AG04449 (cell line): Measurements from ENCODE around the gene OSBP2.

Experiments used
- CTCF ChIA-PET: fragments of 350-600 bp; formaldehyde crosslinking; extraction: SDS; loops from one replicate; lab custom pipeline; 2021; ENCODE audit warnings: antibody characterized with exemption; lab: Yijun Ruan, JAX
- POLR2A ChIA-PET: fragments of 400-600, 350-600 bp; formaldehyde crosslinking; extraction: SDS; loops from one replicate; lab custom pipeline; 2020; ENCODE audit warnings: antibody characterized with exemption, inconsistent platforms; lab: Yijun Ruan, JAX
- DNase-seq: peaks from one replicate; pipeline ENCODE4 v3.0.0-alpha.2; 2010; ENCODE audit warnings: low read depth, low spot score
- H3K4me3 ChIP-seq: 2 replicates; pipeline ENCODE4 v1.5.1; 2011; ENCODE audit warnings: low read depth, mild to moderate bottlenecking, control low read depth, low read length
- CTCF ChIP-seq: IDR thresholded peaks from one replicate; pipeline ENCODE4 v1.5.1; 2011; ENCODE audit warnings: mild to moderate bottlenecking, moderate library complexity, low read length, control low read depth, inconsistent platforms; ENCODE audit not compliant: insufficient read depth; ENCODE audit errors: missing control alignments

Gene OSBP2

DNA sequence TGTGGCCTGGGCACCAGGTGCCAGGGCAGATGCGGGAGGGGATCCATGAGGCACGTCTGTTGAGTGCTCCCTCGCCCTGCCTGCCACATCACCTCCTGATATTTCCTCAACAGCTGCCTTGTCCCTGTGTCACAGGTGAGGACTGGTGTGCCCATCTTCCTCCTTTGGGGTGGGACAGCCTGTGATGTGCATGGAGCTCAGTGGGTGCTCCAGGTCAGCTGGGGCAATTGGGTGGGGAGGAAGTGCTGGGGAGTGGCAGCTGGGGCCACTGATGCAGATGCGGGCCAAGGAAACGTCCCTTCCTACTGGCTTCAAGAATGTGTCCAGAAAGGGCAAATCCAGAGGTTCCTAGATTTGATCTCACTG, 190.3 kb downstream of the OSBP2 start:
- no peak for DNase-seq
- CTCF ChIA-PET, result interaction anchor here (1.0 to 1.6 kb wide), 3 partner anchors 9 to 36 kb away, joined by 3 to 5 read pairs (median 4); no protein-coding TSS in a partner anchor
- H3K4me3 ChIP-seq, result no peak overlapping the region
- no peak for TF ChIP-seq CTCF
- POLR2A ChIA-PET, result interaction anchor here (0.6 to 0.7 kb wide), 2 partner anchors 14 to 22 kb away, joined by 3 read pairs; no protein-coding TSS in a partner anchor

DNA sequence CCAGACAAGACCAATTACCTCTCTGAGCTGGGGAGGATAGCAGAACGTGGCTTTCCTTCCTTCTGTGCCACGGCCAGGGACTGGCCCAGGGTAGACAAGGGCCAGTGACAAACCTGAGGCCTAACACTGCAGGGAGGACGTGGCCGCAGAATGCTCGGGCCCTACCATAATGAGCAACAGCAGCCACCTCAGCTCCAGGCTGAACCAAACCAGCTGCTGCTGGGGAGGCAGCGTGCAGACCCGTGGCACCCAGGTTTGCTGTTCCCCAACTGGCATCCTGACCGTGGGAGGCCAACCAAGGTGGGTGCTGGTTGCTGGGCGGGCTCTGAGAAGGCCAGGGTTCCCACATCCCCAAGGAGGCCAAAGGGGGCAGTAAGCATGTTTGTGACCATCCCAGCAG, 190.9 kb downstream of the OSBP2 start:
- no peak overlapping the region for H3K4me3 ChIP-seq
- CTCF ChIA-PET, result interaction anchor here (1.4 to 1.6 kb wide), 2 partner anchors 34 to 36 kb away, joined by 4 to 5 read pairs; no protein-coding TSS in a partner anchor
- no peak for DNase-seq
- no peak for TF ChIP-seq CTCF
- POLR2A ChIA-PET, result interaction anchor here (0.6 to 0.7 kb wide), 2 partner anchors 15 to 23 kb away, joined by 3 read pairs; no protein-coding TSS in a partner anchor

- no peak for DNase-seq
- POLR2A ChIA-PET, result no interaction called here
- H3K4me3 ChIP-seq, result no peak overlapping the region
- CTCF ChIA-PET, result interaction anchor here (1.3 to 6.3 kb wide), 4 partner anchors 10 to 124 kb away, joined by 3 to 81 read pairs (median 8); no protein-coding TSS in a partner anchor
- no peak for TF ChIP-seq CTCF
These were observed 192.8 kb downstream of the OSBP2 start for GRCh38 chr22:30887453-30887852.

GRCh38 chr22:30887861-30888260, 193.2 kb downstream of the OSBP2 start:
- no peak overlapping the region for H3K4me3 ChIP-seq
- DNase-seq, result no peak
- POLR2A ChIA-PET, result no interaction called here
- CTCF ChIA-PET, result interaction anchor here (0.8 to 6.3 kb wide), 5 partner anchors 9 to 124 kb away, joined by 3 to 81 read pairs (median 6); no protein-coding TSS in a partner anchor
- no peak for TF ChIP-seq CTCF

DNA sequence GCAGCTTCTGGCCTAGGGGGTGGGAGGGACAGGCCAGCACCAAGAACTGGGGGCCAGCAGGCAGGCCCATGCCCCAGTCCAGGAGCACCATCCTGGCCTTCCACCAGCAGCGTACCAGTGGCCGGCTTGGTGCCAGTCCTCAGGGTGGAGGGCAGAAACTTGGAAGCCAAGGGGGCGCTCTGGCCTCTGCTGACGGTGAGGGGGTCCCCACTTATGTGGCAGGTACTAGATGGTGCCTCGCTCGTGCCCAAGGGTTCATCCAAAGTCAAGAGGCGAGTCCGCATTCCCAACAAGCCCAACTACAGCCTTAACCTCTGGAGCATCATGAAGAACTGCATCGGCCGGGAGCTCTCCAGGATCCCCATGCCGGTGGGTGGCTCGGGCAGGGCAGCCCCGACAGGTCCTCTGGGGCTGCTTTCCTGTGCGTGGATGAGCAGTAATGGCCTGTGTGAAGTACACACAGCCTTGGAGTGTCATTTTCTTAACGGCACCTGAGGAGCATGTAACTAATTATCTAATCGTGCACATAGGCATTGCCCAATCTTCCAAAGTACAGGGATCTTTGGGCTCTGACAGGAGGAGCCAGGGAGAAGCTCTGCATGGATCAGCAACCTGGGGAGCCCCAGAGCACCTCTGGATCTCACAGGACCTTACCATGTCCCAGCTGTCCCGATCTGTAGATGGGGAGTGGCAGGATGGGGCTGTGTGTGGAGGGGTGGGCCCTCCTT, 194.8 kb downstream of the OSBP2 start:
- TF ChIP-seq CTCF, result no peak
- no peak for DNase-seq
- CTCF ChIA-PET, result interaction anchor here (0.9 to 6.3 kb wide), 21 partner anchors 7 to 255 kb away, joined by 3 to 81 read pairs (median 6); no protein-coding TSS in a partner anchor
- H3K4me3 ChIP-seq, result no peak overlapping the region
- POLR2A ChIA-PET, result no interaction called here

- CTCF ChIA-PET, result interaction anchor here (0.8 to 6.3 kb wide), 23 partner anchors 8 to 255 kb away, joined by 3 to 81 read pairs (median 4); no protein-coding TSS in a partner anchor
- no peak overlapping the region for H3K4me3 ChIP-seq
- no peak for TF ChIP-seq CTCF
- no peak for DNase-seq
- POLR2A ChIA-PET, result no interaction called here
These were observed 195.4 kb downstream of the OSBP2 start for GRCh38 chr22:30889996-30890480.
